ENCODE results near the gene GFRA1. TPM values are rescaled to one million over a fixed set of nuclear protein-coding genes. Genes with fewer than 3 reads are reported as not detected.

The GFRA1 gene
- total and polyA plus RNA-seq, 2 of the 8 experiments (the other 6 are each of a cell fraction or from before 2014, with no cell fraction given): 1.1 to 2.0 TPM

DNA sequence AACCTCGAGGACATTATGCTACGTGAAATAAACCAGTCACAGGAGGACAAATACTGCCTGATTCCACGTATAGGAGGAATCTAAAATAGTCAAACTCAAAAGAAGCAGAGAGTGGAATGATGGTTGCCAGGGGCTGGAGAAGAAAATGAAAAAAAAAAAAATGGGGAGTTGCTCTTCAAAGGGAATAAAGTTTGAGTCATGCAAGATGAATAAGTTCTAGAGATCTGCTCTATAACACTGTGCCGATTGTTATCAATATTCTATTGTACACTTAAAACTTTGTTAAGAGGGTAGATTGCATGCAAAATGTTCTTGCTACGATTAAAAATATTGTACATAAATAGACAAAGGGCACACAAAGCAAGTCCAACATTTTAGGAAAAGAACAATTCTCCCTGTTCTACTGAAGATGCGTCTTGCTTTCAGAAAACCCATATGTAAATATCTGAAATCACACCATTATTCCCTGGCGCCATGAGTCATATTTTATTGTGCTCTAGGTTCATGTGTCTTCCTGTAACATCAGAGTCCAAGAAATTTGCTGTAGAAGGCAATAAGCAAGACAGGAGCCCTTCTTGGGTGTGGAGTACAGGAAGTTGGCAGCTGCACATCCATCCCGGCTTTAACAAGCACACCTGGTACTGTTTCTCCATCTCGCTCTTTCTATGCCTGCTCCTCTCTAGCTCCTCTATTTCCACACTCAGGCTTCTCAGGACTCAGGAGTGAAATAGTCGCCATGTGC is 145.9 kb downstream of the GFRA1 start:
- Histone ChIP-seq H2BK12ac (ENCODE audit: low read depth, low read length) (no peak overlapping the region), H3K9me3 (ENCODE audit: insufficient read depth in 2 of 2, low read depth in 1 of 2, low read length in 1 of 2) (no peaks in the 10 kb centered on the region), H4K91ac (replicated peaks; ENCODE audit: insufficient read length, low read length) (no peak overlapping the region), H3K4ac (replicated peaks; ENCODE audit: insufficient read length, low read depth, low read length) (no peak overlapping the region), H2AK5ac (ENCODE audit: low read depth, low read length) (no peak overlapping the region), H3K23ac (ENCODE audit: insufficient read length) (no peak overlapping the region), H4K5ac (ENCODE audit: insufficient read length, low read depth, low read length) (no peak overlapping the region), H2BK15ac (ENCODE audit: low read length) (no peak overlapping the region), H3K36me3 (ENCODE audit: control insufficient read depth in 2 of 4, insufficient read depth in 4 of 4, low read length in 3 of 4) (no peaks in the 10 kb centered on the region), H4K20me1 (replicated peaks in 1 of 2; ENCODE audit: control insufficient read depth in 1 of 2, insufficient read depth in 2 of 2, low read length in 2 of 2) (no peaks in the 10 kb centered on the region), H2BK120ac (replicated peaks; ENCODE audit: low read depth, low read length) (no peak overlapping the region), H3K56ac (replicated peaks; ENCODE audit: insufficient read length, low read depth, low read length) (no peak overlapping the region), H3K4me2 (ENCODE audit: insufficient read depth in 1 of 2, low read depth in 2 of 2, low read length in 2 of 2) (no peak overlapping the region), H2AFZ (ENCODE audit: low read length) (no peak overlapping the region), H3K4me3 (ENCODE audit: extremely low read depth in 1 of 4, insufficient read depth in 2 of 4, low read depth in 3 of 4, low read length in 4 of 4) (no peak overlapping the region), H3K79me1 (ENCODE audit: low read depth, low read length) (no peaks in the 10 kb centered on the region), H2BK20ac (ENCODE audit: low read length) (no peak overlapping the region), H4K8ac (ENCODE audit: extremely low read depth, insufficient read depth, low read length) (no peak overlapping the region), H3K9ac (replicated peaks in 1 of 4; ENCODE audit: extremely low read depth in 1 of 4, low read depth in 3 of 4, low read length in 3 of 4) (no peak overlapping the region), H3K14ac (ENCODE audit: insufficient read length) (no peak overlapping the region), H3K23me2 (ENCODE audit: low read depth, low read length) (no peaks in the 10 kb centered on the region), H3K4me1 (replicated peaks in 1 of 4; ENCODE audit: control insufficient read depth in 3 of 4, insufficient read depth in 4 of 4, low read length in 3 of 4) (peaks cover 0 to 7% (median 3%) of the 10 kb centered on the region in 4 experiments; a peak in 3 of 7 replicates), H3K27me3 (replicated peaks in 1 of 4; ENCODE audit: control insufficient read depth in 3 of 4, extremely low read depth in 1 of 4, insufficient read depth in 3 of 4, low read length in 3 of 4) (peaks cover 0 to 7% (median 2%) of the 10 kb centered on the region in 4 experiments; a peak in 4 of 7 replicates), H3K79me2 (ENCODE audit: control insufficient read depth in 1 of 2, insufficient read depth in 2 of 2, low read length in 2 of 2) (no peaks in the 10 kb centered on the region), H2BK5ac (ENCODE audit: low read depth, low read length) (no peak overlapping the region), H3K18ac (ENCODE audit: extremely low read depth, low read length) (no peak overlapping the region), H3K27ac (ENCODE audit: low read depth, low read length) (no peak overlapping the region)
- FAIRE-seq: no peak
- no peak for DNase-seq (ENCODE audit: low read depth in 1 of 2, low spot score in 2 of 2)
- ChIA-PET POLR2A (ENCODE audit: partially characterized antibody) (no interaction called here), CTCF (ENCODE audit: partially characterized antibody) (interaction anchor here (0.6 to 0.7 kb wide), 2 partner anchors 12 to 64 kb away, joined by 3 read pairs; no protein-coding TSS in a partner anchor)
- WGBS, 2 experiments (ENCODE audit: extremely low coverage in 1 of 2, insufficient coverage in 1 of 2, insufficient read length in 1 of 2, insufficient replicate concordance in 2 of 2, low coverage in 1 of 2, low lambda C conversion rate in 2 of 2, missing lambda C conversion rate in 1 of 2): 90% methylated on average over 10 of the region's 10 CpGs; no CpG with 5 or more reads in 1 of the 2 experiments
- TF ChIP-seq EP300 (IDR thresholded peaks at IDR 0.05; ENCODE audit: borderline replicate concordance in 1 of 2, low read depth in 2 of 2, low read length in 2 of 2) (no peak), RBBP5 (IDR thresholded peaks at IDR 0.05; ENCODE audit: borderline replicate concordance, low read depth, low read length) (no peak), JUND (IDR thresholded peaks at IDR 0.05; ENCODE audit: low read length) (no peak), MAFK (IDR thresholded peaks at IDR 0.05; ENCODE audit: low read depth, low read length) (no peak), TCF12 (IDR thresholded peaks at IDR 0.05; ENCODE audit: low read depth, low read length) (no peak), KDM4A (IDR thresholded peaks at IDR 0.05; ENCODE audit: low read depth, low read length, severe bottlenecking) (no peak), SAP30 (IDR thresholded peaks at IDR 0.05; ENCODE audit: insufficient read depth, insufficient replicate concordance, low read length) (no peak), RNF2 (IDR thresholded peaks at IDR 0.05; ENCODE audit: borderline replicate concordance, low read depth, low read length, missing control alignments, poor library complexity, severe bottlenecking) (no peak)
- TF ChIP-seq, protein P1, sequence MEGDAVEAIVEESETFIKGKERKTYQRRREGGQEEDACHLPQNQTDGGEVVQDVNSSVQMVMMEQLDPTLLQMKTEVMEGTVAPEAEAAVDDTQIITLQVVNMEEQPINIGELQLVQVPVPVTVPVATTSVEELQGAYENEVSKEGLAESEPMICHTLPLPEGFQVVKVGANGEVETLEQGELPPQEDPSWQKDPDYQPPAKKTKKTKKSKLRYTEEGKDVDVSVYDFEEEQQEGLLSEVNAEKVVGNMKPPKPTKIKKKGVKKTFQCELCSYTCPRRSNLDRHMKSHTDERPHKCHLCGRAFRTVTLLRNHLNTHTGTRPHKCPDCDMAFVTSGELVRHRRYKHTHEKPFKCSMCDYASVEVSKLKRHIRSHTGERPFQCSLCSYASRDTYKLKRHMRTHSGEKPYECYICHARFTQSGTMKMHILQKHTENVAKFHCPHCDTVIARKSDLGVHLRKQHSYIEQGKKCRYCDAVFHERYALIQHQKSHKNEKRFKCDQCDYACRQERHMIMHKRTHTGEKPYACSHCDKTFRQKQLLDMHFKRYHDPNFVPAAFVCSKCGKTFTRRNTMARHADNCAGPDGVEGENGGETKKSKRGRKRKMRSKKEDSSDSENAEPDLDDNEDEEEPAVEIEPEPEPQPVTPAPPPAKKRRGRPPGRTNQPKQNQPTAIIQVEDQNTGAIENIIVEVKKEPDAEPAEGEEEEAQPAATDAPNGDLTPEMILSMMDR (IDR thresholded peaks at IDR 0.05; ENCODE audit: control extremely low read depth in 1 of 3, insufficient read depth in 1 of 3, low read depth in 1 of 3, low read length in 3 of 3): no peak
